ENCODE measurements around the gene PCDHGB4.
"Not testable (repeated sequence)": the region's sequence is repeated elsewhere in the genome, so short reads cannot be mapped to it uniquely, and the experiment has no call there.

The PCDHGB4 gene

DNA sequence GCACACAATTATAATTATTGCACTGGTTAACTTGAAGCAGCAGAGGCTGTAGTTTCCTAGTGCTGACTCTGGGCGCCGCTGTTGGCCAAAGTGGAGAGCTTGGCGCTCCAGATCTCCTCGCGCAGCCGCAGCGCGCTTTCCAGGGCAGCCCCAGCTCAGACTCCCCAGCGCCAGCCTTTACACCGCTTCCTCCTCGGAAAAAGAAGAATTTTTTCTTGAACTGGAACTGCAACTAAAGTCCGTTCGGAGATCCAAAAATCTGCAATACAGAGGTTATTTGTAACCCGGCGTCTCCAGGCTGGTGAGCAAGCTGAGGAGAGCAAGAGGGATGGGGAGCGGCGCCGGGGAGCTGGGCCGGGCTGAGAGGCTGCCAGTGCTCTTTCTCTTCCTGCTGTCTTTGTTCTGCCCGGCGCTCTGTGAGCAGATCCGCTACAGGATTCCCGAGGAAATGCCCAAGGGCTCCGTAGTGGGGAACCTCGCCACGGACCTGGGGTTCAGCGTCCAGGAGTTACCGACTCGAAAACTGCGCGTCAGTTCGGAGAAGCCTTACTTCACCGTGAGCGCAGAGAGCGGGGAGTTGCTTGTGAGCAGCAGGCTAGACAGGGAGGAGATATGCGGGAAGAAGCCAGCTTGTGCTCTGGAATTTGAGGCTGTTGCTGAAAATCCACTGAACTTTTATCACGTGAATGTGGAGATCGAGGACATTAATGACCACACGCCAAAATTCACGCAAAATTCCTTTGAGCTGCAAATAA lies at the start of gene PCDHGB4:
PCDHGB4 (plus strand) TSS at position 142 of the 755 bp plus-strand sequence; CDS start at position 329, 187 bp downstream.
- peak in 1 of 2 experiments; percentile 12 for DNase-seq

GRCh38 chr5:141338538-141339306 lies 48.8 kb upstream of the PCDHGB4 start, which contains the start of gene PCDHGA2:
Gene PCDHGA2, plus strand, starts transcription at chr5:141338760.
- peak; percentile 8 to 25 for DNase-seq
- TF ChIP-seq POLR2A (IDR thresholded peaks at IDR 0.05; ENCODE audit: low read length) (no peak), GATA1 (IDR thresholded peaks at IDR 0.05; ENCODE audit: low read depth, low read length) (no peak)

- DNase-seq = not testable (repeated sequence)
Observed at GRCh38 chr5:141340781-141341354, 46.6 kb upstream of the PCDHGB4 start.

DNA sequence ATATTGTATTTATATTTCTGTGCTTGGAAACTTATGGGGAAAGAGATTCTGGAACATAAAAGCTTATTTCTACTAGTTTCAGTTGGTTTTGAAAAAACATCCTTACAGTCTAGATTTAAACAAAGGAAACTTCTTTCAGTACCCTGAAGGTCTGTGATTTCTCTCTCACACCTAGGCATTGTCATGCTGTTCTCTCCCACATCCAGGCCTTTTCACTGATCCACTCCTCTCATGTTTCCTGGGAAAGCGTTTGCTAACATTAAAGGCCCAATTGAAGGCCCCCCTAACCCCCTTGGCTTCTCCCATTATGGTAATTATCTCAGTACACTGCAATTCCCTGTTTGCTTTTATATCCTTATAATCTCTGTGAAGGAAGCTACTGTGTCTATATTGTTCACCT lies 44.7 kb upstream of the PCDHGB4 start:
- TF ChIP-seq GATA1 (IDR thresholded peaks at IDR 0.05; ENCODE audit: low read depth, low read length) (no peak), POLR2A (IDR thresholded peaks at IDR 0.05; ENCODE audit: low read length) (no peak)
- DNase-seq = no peak

DNA sequence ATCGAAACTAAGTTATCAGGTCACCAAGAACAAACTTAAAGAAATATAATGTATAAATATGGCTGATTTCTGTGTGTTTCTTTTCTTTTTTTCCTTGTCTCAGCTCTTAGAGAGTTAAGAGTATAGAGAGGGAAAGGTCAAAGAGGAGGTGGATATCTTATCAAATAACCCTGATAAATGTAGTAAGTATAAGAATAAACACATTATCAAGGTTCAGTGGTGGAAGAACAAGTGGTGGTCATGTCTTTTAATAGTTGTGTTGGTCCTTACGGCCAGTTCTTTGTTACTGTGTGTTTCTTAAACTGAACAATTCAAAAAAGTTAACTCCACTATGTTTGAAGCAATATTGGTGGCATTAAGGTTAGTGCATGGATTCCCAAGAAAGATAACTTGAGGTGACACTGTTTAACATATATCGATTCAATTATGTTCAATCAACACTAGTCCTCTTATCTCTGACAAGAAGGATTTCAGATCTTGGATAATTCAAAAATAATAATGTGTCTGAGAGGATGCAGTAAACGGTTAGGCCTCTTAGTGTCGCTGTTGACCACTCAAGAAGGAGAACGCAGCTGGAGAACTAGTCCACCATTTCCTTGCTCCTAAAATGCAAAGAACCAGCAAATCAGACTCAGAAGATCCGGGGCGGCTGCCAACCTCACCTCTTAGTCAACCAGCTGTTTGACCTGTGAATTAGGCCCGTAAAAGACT lies 44.1 kb upstream of the PCDHGB4 start, which contains the start of gene PCDHGA3:
PCDHGA3 (plus strand) TSS at position 588 of the 711 bp plus-strand sequence. CDS start 205 bp downstream, outside the sequence.
- TF ChIP-seq GATA1 (IDR thresholded peaks at IDR 0.05; ENCODE audit: low read depth, low read length) = no peak
- TF ChIP-seq POLR2A (IDR thresholded peaks at IDR 0.05; ENCODE audit: low read length) = no peak
- DNase-seq = peak; percentile 25 to 32

DNA sequence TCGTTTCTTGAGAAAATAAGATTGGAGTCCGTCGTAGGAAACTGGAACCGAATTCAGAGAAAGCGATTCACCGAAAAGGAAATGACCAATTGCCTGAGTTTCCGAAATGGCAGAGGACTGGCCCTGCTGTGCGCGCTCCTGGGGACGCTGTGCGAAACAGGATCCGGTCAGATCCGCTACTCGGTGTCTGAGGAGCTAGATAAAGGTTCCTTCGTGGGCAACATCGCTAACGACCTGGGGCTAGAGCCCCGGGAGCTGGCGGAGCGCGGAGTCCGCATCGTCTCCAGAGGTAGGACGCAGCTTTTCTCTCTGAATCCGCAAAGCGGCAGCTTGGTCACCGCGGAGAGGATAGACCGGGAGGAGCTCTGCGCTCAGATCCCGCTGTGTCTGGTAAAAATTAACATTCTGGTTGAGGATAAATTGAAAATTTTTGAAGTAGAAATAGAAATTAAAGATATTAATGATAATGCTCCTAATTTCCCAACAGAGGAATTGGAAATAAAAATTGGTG lies 43.5 kb upstream of the PCDHGB4 start:
- no peak for DNase-seq
- TF ChIP-seq GATA1 (IDR thresholded peaks at IDR 0.05; ENCODE audit: low read depth, low read length) (no peak), POLR2A (IDR thresholded peaks at IDR 0.05; ENCODE audit: low read length) (no peak)

DNA sequence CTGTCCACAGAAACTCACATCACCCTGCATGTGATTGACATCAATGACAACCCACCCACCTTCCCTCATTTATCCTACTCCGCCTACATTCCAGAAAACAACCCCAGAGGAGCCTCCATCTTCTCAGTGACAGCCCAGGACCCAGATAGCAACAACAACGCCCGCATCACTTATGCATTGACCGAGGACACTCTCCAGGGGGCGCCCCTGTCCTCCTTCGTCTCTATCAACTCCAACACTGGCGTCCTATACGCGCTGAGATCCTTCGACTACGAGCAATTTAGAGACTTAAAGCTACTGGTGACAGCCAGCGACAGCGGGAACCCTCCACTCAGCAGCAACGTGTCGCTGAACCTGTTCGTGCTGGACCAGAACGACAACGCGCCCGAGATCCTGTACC lies 42.2 kb upstream of the PCDHGB4 start:
- TF ChIP-seq GATA1 (IDR thresholded peaks at IDR 0.05; ENCODE audit: low read depth, low read length) (no peak), POLR2A (IDR thresholded peaks at IDR 0.05; ENCODE audit: low read length) (no peak)
- no peak for DNase-seq

DNA sequence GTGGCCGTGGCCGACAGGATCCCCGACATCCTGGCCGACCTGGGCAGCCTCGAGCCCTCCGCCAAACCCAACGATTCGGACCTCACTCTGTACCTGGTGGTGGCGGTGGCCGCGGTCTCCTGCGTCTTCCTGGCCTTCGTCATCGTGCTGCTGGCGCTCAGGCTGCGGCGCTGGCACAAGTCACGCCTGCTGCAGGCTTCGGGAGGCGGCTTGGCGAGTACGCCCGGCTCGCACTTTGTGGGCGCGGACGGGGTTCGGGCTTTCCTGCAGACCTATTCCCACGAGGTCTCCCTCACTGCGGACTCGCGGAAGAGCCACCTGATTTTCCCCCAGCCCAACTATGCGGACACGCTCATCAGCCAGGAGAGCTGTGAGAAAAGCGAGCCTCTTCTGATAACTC lies 41.5 kb upstream of the PCDHGB4 start:
- not testable (repeated sequence) for DNase-seq

- TF ChIP-seq POLR2A (IDR thresholded peaks at IDR 0.05; ENCODE audit: low read length) (no peak), GATA1 (IDR thresholded peaks at IDR 0.05; ENCODE audit: low read depth, low read length) (no peak)
- DNase-seq = peak; percentile 10 to 20
Observed at GRCh38 chr5:141349917-141350619, 37.4 kb upstream of the PCDHGB4 start, which contains the start of gene PCDHGB1. Gene PCDHGB1, plus strand, starts transcription at chr5:141350099. Its CDS starts 162 bp downstream, at chr5:141350261.

- TF ChIP-seq GATA1 (IDR thresholded peaks at IDR 0.05; ENCODE audit: low read depth, low read length) (no peak), POLR2A (IDR thresholded peaks at IDR 0.05; ENCODE audit: low read length) (no peak)
- DNase-seq = no peak
Observed at GRCh38 chr5:141351591-141351990, 35.9 kb upstream of the PCDHGB4 start.

DNA sequence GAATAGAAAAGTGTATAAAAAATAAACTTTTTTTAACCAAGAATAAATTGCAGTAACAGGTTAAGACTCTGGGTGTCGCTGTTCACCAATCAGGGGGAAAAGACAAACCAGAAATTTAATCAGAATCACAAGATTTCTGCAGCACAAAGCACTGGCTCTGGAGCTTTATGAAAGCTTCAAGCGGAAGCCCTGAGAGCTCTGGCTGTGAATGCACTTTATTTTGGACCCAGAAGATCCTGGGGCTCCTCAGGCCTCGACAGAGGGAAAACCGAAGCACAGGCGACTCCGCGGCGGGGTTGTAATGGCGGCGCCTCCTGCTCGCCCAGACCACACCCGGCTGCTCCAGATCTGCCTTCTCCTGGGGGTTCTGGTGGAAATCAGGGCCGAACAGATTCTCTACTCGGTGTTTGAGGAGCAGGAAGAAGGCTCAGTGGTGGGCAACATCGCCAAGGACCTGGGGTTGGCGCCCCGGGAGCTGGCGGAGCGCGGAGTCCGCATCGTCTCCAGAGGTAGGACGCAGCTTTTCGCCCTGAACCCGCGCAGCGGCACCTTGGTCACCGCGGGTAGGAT lies 32.5 kb upstream of the PCDHGB4 start, which contains the start of gene PCDHGA4:
PCDHGA4 (plus strand) TSS at position 122 of the 570 bp plus-strand sequence; CDS start at position 209, 87 bp downstream.
- DNase-seq = peak in 1 of 2 experiments; percentile 4
- no peak for TF ChIP-seq POLR2A (IDR thresholded peaks at IDR 0.05; ENCODE audit: low read length)
- TF ChIP-seq GATA1 (IDR thresholded peaks at IDR 0.05; ENCODE audit: low read depth, low read length) = no peak

- DNase-seq = no peak
Observed at GRCh38 chr5:141355641-141356040, 31.9 kb upstream of the PCDHGB4 start.

GRCh38 chr5:141356133-141356532 lies 31.4 kb upstream of the PCDHGB4 start:
- no peak for DNase-seq
- no peak for TF ChIP-seq POLR2A (IDR thresholded peaks at IDR 0.05; ENCODE audit: low read length)
- no peak for TF ChIP-seq GATA1 (IDR thresholded peaks at IDR 0.05; ENCODE audit: low read depth, low read length)

More at GRCh38 chr5:141355641-141356040, 31.9 kb upstream of the PCDHGB4 start:
- TF ChIP-seq POLR2A (IDR thresholded peaks at IDR 0.05; ENCODE audit: low read length) = no peak
- TF ChIP-seq GATA1 (IDR thresholded peaks at IDR 0.05; ENCODE audit: low read depth, low read length) = no peak

Measured in erythroblast (primary cell).